ENCODE results near the gene RUNX1.

- TF ChIP-seq POLR2AphosphoS5 (IDR thresholded peaks at IDR 0.05) (no peak), POLR2A (IDR thresholded peaks at IDR 0.05) (no peak), CTCF (IDR thresholded peaks at IDR 0.05) (no peak)
Measured at GRCh38 chr21:34983680-34984086, 65.4 kb downstream of the RUNX1 start.
